ENCODE results near the gene SOX18.

Gene SOX18

DNA sequence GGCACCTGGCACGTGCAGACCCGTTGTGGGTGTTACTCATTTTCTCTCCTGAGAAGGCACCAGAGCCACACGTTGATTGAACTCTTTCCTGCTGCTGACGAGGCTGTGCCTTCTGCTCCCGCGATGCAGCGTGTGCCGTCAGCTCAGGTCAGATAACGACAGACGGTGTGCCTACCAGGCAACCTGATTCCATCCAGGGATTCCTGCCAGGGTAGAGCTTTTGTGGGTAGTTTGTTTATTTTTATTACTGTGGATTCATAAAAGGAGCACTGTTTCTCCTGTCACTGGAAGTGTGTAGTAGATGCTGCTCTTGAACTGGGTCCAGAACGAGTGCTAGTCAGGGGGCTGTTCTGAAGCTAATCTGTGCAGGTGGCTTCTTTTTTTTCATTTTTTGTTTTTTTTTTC is 47.8 kb downstream of the SOX18 start:
- TF ChIP-seq, protein P1, sequence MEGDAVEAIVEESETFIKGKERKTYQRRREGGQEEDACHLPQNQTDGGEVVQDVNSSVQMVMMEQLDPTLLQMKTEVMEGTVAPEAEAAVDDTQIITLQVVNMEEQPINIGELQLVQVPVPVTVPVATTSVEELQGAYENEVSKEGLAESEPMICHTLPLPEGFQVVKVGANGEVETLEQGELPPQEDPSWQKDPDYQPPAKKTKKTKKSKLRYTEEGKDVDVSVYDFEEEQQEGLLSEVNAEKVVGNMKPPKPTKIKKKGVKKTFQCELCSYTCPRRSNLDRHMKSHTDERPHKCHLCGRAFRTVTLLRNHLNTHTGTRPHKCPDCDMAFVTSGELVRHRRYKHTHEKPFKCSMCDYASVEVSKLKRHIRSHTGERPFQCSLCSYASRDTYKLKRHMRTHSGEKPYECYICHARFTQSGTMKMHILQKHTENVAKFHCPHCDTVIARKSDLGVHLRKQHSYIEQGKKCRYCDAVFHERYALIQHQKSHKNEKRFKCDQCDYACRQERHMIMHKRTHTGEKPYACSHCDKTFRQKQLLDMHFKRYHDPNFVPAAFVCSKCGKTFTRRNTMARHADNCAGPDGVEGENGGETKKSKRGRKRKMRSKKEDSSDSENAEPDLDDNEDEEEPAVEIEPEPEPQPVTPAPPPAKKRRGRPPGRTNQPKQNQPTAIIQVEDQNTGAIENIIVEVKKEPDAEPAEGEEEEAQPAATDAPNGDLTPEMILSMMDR (IDR thresholded peaks at IDR 0.05), result no peak
- Histone ChIP-seq H3K27ac (no peak overlapping the region), H3K9me3 (no peaks in the 10 kb centered on the region), H3K27me3 (no peaks in the 10 kb centered on the region), H3K4me3 (no peak overlapping the region), H3K36me3 (peaks cover 80 to 100% (median 94%) of the 10 kb centered on the region in 3 donors), H3K4me1 (no peaks in the 10 kb centered on the region)
- no peak for DNase-seq
- intact Hi-C loops (cut with DNase I; ENCODE audit: low total_unique reads), result no loop called here

DNA sequence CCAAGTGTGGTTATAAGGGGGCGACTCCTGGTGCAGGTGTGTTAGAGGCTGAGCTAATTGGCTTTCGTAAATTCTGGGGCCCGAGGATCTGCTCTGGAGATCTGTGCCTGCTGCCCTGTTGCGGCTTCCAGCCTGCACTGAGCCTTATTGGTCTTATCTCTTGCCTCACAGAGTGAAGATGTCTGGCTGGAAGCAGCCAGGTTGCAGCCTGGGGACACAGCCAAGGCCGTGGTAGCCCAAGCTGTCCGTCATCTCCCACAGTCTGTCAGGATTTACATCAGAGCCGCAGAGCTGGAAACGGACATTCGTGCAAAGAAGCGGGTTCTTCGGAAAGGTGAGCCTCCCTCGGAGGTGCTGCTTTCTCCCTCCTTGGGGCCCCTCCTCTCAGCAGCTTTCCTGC is 48.5 kb downstream of the SOX18 start:
- H3K27me3 ChIP-seq, result no peaks in the 10 kb centered on the region
- no peaks in the 10 kb centered on the region for H3K9me3 ChIP-seq
- no peak overlapping the region for H3K27ac ChIP-seq
- no peak overlapping the region for H3K4me3 ChIP-seq
- no peaks in the 10 kb centered on the region for H3K4me1 ChIP-seq
- intact Hi-C loops (cut with DNase I; ENCODE audit: low total_unique reads), result no loop called here
- TF ChIP-seq, protein P1 (IDR thresholded peaks at IDR 0.05), result no peak
- DNase-seq, result no peak
- H3K36me3 ChIP-seq, result peaks cover 87 to 100% (median 94%) of the 10 kb centered on the region in 3 donors
